Hematopoietic multipotent progenitor cell treated with erythropoietin and hydrocortisone succinate and interleukin-3 and kit ligand, for 8 days (in vitro differentiated cells): ENCODE results near the gene TRIO.

Source experiments
- DNase-seq: peaks from one replicate; pipeline ENCODE4 v3.0.0-alpha.2; 2015

TRIO gene

DNA sequence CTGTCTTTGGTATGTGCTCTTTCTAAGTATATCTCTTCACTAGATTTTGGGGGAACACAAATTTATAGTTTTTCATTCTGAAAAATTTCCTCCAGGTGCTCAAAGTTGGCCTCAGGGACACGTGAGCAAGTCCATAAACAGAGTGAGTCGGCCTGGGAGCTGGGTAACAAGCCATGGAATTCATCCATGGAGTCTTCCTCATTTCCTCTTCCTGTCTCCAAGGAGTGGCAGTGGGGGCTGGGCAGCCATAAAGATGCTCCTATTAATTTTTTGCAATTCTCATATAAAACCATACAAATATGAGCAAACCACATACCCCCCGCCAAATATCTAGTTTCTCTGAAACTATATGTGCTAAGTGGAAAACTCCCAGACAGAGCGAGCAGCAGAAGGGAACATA is 301.9 kb downstream of the TRIO start:
- DNase-seq: no peak

DNA sequence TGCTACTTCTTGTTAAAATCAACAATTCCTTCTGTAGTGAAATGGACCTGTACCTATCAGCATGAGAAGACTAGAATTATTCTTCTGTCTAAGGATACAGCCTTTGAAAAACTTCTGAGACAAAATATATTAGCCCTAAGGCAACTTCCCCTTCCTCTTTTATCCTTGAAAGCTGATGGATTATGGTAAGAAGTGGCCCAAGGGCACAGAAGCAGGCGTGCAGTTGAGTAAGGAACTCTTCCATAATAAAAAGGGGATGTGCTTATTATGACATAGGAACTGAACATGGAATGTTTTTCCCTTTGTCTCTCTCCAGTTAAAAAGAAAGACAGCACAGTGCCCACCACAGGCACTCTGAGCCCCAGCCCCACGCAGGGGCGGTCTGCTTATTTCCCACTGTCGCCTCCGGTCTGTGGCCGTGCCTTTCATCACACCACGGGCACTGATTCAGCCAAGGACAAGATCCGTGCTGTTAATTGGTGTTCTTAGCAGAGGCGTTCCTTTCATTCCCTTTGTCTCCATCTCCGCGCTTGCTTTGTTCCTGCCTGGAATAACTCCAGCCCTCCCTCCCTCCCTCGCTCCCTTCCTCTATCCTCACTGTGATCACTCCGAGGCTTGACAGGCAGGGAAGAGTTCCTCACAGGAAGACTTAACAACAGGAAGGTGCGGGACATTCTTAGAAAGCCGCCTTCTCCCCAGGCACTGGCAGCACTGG is 302.6 kb downstream of the TRIO start:
- DNase-seq: no peak

DNA sequence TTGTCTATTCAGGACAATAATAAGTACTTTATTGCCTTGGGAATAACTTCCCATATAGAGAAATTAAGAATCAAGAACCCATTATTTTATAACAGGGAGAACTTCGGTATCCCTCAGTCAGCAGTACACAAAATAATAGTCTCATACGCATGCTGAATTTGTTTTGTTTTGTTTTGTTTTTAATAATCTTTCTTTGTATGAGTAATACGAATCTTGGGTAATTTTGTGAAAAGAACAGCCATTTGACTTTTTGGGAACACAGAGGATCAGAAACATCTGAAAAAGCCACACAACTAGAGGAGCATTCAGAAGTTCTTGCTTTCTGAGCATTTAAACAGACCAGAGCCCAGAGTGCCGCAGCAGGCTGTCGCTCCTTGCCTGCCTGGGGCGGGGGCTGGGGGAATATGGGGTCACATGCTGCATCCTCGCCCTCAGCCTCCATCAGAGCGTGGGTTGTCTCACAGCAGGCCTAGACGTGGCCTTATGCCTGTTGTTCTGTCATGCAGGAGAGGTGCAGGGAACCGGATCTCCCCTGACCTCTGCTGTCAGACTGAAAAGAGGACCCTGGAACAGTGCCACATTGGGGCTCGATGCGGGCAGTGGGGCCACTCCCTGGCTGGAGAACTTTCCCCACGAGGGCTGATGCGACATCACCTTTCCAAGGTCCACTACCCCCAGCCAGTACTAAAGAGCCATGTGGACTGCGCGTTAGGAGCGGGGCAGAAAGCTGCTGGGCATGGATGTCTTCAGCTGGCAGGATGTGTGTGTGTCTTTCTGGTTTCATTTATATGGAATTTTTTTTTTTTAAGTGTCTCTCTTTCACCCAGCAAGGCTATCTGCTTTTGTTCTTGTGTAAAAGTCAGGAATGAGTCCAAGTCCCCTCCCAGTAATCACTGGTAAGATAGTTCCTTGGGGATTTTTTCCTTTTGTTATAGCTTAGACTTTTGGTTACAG is 305.1 kb downstream of the TRIO start:
- DNase-seq: no peak

DNA sequence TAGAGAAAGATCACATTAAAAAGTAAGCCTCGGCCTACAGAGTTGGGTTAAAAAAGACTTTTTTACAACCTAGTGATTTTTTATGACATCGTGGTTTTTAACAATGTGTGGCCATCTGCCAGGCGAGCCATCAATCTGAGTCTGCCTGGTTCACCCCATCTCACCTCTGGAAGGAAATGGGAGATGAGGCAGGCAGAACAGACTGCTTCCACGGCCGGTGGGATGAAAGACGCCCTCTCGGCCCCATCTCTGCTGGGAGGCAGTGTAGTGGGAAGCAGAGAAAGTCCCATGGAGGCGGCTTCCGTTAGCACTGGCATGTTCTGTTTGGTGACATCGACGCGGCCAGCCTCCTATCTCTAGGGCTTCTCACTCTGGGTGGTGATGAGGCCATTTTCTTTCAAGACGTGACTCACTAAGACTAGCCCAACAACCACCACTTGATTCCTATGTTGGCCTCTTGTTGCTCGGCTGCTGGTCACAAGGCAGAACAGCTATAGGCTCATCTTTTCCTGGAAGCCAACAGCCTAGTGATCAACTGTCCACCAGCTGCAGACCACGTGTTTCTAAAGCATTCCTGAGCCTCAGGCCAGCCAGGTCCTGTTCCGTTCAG is 306.0 kb downstream of the TRIO start:
- no peak for DNase-seq

DNA sequence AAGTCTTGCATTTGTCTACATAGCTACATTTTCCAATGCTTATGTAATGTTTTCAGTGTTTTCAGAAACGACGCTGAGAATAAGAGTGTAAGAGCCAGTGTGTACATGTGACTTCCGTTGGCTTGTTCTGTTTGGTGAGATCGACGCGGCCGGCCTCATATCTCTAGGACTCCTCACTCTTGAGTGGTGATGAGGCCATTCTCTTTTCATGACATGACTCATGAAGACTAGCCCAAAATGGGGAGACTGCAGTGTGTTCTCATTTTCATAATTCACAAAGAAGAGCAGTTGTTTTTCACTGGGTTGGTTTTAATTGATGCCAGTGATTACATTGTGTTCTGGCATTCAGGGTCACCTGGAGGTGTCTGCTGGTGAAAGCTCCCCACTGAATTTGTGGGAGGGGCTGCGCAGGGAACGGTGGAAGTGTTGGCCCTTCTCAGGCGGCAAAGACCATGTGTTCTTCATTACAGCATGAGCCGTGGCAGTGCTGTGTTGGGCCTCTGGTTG is 306.9 kb downstream of the TRIO start:
- DNase-seq: no peak

DNA sequence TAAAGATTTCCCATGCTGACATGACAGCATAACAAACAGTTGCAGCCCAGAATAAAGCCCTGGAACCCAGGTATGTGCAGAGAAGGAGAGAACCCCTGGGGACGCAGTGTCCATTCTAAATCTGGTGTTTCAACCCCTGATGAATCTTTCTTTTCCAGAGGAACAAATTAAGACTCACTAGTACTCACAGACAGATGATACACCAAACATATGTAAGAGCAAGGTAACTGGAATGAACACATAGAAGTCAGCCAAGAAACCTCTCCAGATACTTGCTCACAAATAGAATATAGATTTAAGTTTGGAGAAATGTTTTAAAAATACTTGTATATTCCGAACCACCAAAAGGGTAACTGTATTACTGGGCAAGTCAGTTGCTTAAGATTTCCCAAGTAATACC is 307.6 kb downstream of the TRIO start:
- DNase-seq: no peak

DNA sequence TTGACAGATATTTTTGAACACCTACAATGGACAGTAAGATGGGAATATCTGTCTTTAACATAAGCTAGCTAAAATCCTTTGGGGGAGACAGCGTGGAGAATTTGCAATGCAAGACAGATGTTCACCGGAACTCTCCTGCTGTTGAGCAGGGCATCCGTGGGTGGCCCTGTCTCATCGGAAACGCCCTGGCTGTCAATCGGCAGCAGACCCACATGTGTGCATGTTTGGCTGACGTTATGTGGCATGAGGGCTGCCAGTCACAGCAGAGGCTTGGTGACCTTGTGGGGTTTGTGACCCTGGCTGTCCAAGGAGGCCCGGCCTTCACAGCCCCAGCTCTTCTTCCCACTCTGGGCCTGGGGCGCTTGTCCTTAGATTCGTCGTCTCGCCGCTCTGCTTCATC is 308.7 kb downstream of the TRIO start:
- no peak for DNase-seq

DNA sequence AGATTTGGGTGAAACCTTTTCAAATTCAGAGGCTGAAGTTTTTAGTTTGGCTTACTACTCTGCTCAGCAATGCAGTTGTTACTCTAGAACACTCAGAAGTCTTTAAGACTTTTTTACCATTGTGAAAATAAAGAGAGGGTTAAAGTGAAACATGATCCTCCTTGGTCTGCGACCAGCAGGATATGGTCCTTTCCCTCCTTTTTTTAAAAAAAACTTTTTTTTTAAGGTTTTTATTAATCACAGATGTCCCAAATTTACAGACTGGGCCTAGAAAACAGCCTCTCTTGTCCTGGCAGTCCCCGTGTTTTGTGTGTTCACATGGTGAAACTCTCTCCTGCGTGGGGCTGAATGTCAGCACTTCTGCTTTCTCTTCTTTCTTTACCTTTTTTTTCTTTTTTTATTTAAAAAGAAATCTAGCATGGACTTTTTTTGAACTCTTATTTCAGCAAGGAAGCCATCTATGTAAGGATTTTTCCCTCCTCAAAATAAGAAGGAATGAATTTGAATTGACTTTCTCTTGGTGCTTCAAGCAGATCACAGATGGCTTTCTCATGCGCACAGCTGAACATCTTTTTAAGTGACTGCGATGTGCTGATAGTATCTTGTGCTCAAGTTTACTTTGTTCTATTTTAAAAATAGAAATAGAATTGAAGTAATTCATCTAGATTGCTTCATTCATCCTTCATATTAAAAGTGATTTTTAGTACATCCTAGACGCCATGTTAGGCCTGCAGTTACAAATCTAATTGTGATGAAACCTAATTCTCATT is 309.7 kb downstream of the TRIO start:
- DNase-seq: no peak

DNA sequence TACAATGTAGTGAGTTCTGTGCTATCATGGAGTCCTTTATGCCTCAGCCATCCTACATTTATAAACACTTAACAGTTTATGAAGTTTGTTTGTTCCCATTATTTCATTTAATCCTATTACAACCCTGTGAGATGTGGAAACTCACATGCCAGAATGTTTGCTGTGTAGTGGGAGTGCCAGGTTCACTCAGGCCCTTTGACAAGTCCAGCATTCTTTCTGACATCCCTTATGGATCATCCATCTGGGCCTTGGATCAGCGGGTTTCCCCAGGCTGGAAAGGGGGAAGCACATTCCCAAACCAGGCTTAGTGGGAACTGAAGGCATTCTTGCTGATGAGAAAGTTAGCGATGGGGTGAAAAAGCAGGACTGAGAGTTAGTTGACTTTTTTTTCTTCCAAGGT is 310.3 kb downstream of the TRIO start:
- no peak for DNase-seq

DNA sequence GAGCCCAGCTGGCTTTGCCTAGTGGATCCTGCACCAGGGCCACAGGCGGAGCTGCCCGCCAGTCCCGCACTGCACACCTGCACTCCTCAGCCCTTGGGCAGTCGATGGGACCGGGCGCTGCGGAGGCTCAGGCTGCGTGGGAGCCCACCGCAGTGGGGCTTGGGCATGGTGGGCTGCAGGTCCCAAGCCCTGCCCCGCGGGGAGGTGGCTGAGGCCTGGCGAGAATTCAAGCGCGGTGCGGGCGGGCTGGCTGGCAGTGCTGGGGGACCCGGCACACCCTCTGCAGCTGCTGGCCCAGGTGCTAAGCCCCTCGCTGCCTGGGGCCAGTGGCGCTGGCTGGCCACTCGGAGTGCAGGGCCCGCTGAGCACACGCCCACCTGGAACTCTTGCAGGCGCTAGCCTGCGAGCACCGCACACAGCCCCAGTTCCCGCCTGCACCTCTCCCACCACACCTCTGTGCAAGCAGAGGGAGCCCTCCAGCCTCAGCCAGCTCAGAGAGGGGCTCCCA is 312.7 kb downstream of the TRIO start:
- DNase-seq: no peak

DNA sequence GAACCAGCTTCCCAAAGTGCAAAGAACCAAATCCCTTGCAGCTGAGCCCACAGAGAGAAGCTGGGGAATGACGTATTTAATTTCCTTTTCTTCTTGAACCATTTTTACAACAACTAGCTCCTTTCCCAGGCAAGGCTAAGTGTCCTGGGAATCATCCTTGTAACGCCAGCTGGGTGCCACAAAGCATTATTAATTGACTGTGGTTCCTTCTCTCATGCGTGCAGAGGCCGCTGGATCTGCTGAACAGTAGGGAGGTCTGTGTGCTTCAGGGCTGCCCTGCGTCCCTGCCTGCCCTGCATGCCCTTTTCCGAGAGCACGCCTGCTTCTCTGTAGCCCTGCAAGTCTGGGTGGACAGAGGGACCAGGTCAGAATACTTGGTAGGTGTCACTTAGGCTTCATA is 314.3 kb downstream of the TRIO start:
- DNase-seq: no peak

DNA sequence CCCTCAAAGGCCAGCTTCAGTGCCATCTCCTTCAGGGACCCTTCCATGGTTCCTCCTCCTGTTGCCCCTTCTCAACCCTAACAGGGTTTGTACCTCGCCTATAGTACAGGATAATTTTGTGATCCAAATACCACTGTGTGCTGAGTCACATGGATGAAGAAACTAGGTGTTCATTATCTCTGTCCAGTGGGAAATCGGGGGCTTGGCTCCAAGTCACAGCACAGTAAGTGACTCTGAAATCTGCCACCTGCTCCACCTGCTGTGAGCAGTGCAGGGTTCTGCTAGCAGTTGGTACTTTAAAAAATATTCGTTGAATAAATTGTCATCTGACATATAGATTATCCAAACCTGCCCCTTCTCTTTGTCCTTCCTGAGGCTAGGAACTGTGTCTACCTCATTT is 315.3 kb downstream of the TRIO start:
- DNase-seq: no peak

DNA sequence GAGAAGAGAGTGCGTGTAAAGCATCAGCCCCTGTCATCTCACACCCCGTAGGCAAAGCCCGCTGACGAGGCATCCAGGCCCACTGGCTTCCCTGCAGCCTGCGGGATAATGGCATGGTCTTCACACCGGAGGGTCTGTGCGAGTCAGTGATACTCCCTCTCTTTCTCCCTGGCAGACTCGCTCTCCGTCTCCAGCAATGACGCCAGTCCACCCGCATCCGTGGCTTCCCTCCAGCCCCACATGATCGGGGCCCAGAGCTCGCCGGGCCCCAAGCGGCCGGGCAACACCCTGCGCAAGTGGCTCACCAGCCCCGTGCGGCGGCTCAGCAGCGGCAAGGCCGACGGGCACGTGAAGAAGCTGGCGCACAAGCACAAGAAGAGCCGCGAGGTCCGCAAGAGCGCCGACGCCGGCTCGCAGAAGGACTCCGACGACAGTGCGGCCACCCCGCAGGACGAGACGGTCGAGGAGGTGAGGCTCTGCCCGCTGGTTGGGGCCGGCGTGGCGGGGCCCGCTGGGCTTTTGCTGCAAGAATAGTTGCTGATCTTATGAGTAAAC is 317.8 kb downstream of the TRIO start:
- DNase-seq: no peak

DNA sequence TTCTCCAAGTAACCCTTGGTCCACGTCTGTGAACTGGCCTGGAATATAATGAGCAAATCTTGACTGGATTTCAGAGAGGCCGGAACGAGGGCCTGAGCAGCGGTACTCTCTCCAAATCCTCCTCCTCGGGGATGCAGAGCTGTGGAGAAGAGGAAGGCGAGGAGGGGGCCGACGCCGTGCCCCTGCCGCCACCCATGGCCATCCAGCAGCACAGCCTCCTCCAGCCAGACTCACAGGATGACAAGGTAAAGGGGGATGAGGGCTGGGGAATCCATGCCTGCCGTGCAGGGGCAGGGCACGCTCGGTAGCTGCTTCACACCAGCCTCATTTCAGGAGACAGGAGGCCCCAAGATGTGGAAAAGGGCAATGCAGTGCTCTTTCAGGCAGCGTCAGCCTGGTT is 319.5 kb downstream of the TRIO start:
- no peak for DNase-seq

DNA sequence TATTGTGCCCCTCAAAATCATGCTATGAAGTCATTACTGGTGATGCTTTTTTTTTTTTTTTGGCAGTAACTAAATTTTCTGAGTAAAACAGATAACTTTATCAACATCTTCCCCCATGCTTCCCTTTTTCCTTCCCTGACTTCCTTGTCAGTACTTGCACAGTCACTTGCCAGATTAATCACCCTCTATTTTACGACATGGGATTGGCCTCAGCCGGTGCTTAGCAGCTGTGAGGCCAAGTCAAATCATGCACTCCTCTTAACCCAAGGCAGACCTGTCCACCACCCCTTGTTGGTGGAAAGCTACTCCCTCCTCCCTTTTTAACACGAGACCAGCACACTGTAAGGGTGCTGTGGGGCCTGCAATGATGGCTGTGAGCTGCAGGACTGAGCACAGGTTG is 320.5 kb downstream of the TRIO start:
- peak; percentile 79 for DNase-seq

DNA sequence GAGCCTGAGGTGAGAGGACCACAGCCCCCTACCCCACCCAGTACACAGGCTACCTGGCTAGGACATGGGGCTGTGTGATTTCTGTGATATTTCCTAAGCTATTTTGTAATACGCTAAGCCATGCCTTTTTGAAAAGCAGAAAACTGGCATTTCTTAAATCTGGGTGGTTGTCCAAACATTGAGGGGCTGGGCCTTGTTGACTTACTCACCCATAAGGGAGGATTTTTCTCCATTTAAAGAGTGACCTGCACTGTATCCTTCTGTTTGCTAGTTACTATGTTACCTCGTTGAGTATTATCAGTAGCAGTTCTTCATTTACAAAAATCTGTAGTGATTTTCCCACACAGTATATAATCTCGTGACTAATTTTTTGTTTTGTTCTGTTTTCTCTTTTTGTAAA is 321.0 kb downstream of the TRIO start:
- DNase-seq: no peak

DNA sequence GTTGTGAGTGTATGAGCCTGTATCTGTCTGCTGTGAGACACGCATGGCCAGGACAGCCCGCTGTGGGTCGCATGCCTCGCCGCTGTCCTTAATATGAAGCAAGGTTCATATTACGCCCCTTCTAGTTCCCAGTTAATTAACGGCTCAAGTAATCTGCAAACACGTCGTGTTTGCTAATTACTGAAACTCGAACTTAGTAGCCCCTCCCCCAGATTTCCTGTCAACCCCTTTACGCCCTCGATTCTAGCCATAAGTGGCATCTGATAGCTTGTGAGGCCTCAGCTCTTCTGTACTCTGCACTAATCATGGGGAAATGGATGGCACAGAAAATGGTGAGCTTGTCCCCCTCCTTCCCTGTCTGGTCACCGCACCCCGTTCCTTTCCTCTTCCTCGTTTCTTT is 321.5 kb downstream of the TRIO start:
- DNase-seq: no peak

DNA sequence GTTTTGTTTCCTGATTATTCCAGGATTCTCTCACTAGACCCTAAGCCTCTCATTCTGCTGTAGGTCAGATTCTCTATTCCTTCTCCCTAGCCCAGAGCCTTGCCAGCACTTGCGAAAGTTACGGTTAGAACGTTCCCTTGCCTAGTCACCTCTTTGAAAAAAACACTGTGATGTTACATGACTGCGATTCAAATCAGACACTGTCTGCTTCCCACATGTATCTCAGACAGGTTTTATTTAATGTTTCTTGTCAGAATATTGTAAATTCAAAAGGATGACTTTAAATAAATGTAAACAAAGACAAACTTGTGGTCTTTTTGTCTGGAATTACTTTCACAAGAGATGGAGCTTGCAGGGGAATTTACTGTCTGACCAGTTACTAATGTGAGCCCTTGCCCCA is 322.0 kb downstream of the TRIO start:
- no peak for DNase-seq

DNA sequence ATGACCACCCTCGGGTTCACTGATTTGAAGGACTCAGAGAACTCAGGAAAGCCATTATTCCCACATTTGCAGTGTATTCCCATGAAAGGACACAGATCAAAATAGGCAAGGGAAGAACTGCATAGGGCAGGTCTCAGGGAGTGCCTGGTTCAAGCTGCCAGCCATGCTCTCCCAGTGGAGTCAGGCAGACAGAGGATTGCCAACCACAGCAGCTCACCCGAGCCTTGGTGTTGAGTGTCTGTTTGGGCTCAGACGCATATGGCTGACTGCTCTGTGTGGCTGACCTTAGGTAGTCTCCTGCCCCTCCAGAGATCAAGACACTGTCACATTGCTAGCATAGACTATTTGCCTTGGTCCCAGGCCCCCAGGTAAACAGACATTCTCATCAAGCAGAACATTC is 322.6 kb downstream of the TRIO start:
- DNase-seq: no peak

DNA sequence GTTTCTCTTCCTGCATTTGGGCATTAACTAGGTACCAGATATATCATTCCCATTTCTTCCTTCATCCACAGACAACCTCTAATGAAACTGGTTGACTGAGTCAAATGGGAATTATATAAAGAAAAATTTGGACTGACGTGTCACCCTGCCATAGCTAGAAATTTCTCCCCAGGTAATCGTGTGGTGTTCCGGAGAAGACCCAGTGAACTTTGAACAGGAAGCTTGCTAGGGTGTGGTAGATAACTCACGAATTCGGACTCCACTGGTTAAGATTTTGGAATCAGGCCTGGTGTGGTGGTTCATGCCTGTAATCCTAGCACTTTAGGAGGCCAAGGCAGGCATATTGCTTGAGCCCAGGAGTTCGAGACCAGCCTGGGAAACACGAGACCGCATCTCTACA is 324.1 kb downstream of the TRIO start:
- DNase-seq: no peak

DNA sequence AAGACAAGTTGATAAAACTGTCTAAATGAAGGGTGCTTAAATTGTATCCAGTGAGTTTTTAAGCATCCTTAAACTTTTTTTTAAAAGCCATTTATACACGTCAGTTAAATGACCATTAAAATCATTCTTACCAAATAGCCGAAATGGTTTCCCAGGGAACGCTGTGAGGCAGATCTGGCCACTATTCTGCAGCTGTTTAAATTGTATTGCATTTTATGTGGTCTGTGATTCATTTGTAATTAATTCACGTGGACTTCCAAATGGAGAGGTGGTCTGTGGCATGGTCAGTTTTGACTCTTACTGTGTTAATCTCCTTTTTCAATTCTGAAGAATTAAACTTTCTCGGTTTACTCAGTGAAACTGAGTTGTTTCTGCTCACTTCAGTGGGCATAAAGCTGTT is 324.7 kb downstream of the TRIO start:
- DNase-seq: no peak
